Liver (tissue), 9 donors: ENCODE data around the gene HOXD8. TPM values are rescaled to one million over a fixed set of nuclear protein-coding genes. Genes with fewer than 3 reads are reported as not detected.

Experiments
- DNase-seq: peaks from one replicate; pipeline ENCODE4 v3.0.0-alpha.2; 2017; ENCODE audit warnings: low spot score
- H3K27ac ChIP-seq, 2 donors: one replicate each; pipeline ENCODE4 v1.7.0; 2013; ENCODE audit warnings: inconsistent platforms in 2 of 2, low read length in 2 of 2, control low read depth in 1 of 2, low read depth in 1 of 2, mild to moderate bottlenecking in 1 of 2
- H3K27me3 ChIP-seq, 4 donors: one replicate each; pipeline versions ENCODE4 v1.6.1 to v1.7.0; 2013; ENCODE audit warnings: low read length in 3 of 4, inconsistent platforms in 1 of 4, mild to moderate bottlenecking in 1 of 4, moderate library complexity in 1 of 4; ENCODE audit not compliant: control insufficient read depth in 4 of 4, insufficient read depth in 4 of 4
- H3K36me3 ChIP-seq, 4 donors: one replicate each; pipeline versions ENCODE4 v1.6.1 to v1.7.0; 2013; ENCODE audit warnings: low read length in 3 of 4, mild to moderate bottlenecking in 3 of 4, low read depth in 1 of 4, moderate library complexity in 1 of 4; ENCODE audit not compliant: control insufficient read depth in 4 of 4, insufficient read depth in 3 of 4
- H3K4me1 ChIP-seq, 4 donors: one replicate each; pipeline versions ENCODE4 v1.6.1 to v1.7.0; 2013; ENCODE audit warnings: low read length in 3 of 4, mild to moderate bottlenecking in 3 of 4, moderate library complexity in 1 of 4; ENCODE audit not compliant: control insufficient read depth in 4 of 4, insufficient read depth in 4 of 4
- H3K4me3 ChIP-seq, 3 donors: one replicate each; pipeline versions ENCODE4 v1.6.1 to v1.7.0; 2013; ENCODE audit warnings: low read length in 3 of 3, control low read depth in 1 of 3, low read depth in 1 of 3, mild to moderate bottlenecking in 1 of 3
- H3K9ac ChIP-seq, 2 donors: one replicate each; pipeline ENCODE4 v1.7.0; 2013; ENCODE audit warnings: low read length in 2 of 2, mild to moderate bottlenecking in 2 of 2, moderate library complexity in 2 of 2, control low read depth in 1 of 2, low read depth in 1 of 2
- H3K9me3 ChIP-seq, 4 donors: one replicate each; pipeline versions ENCODE4 v1.6.1 to v1.7.0; 2013; ENCODE audit warnings: low read length in 3 of 4; ENCODE audit not compliant: control insufficient read depth in 4 of 4
- ATF3 ChIP-seq: IDR thresholded peaks from 2 replicates; pipeline ENCODE4 v1.6.1; 2016; ENCODE audit warnings: antibody characterized with exemption
- CTCF ChIP-seq: fragments of 150-350 bp; IDR thresholded peaks from 2 replicates; pipeline ENCODE4 v1.5.1; 2017; ENCODE audit warnings: improper control_type of control experiment, low read depth, low read length; ENCODE audit not compliant: missing input control
- EGR1 ChIP-seq, 2 donors: IDR thresholded peaks; 2 replicates each; pipeline ENCODE4 v1.6.1; 2016 to 2018; ENCODE audit warnings: antibody characterized with exemption in 2 of 2, low read depth in 2 of 2
- FOXA1 ChIP-seq: IDR thresholded peaks from 2 replicates; pipeline ENCODE4 v1.6.1; 2016; ENCODE audit warnings: antibody characterized with exemption
- FOXA2 ChIP-seq: IDR thresholded peaks from 2 replicates; pipeline ENCODE4 v1.6.1; 2016; ENCODE audit warnings: antibody characterized with exemption
- GABPA ChIP-seq, 2 donors: IDR thresholded peaks in 1 of 2; conservative IDR thresholded peaks in 1 of 2; 2 replicates each; pipeline ENCODE4 v1.6.1; 2016; ENCODE audit warnings: antibody characterized with exemption in 2 of 2, mild to moderate bottlenecking in 1 of 2, moderate library complexity in 1 of 2
- HNF4A ChIP-seq, 2 donors: conservative IDR thresholded peaks; 2 replicates each; pipeline ENCODE4 v1.6.1; 2016; ENCODE audit warnings: antibody characterized with exemption in 2 of 2, mild to moderate bottlenecking in 2 of 2
- NR2F2 ChIP-seq: IDR thresholded peaks from 2 replicates; pipeline ENCODE4 v1.6.1; 2016; ENCODE audit warnings: antibody characterized with exemption
- RAD21 ChIP-seq, 2 donors: IDR thresholded peaks; 2 replicates each; pipeline ENCODE4 v1.6.1; 2016; ENCODE audit warnings: antibody characterized with exemption in 2 of 2, mild to moderate bottlenecking in 2 of 2
- SP1 ChIP-seq: IDR thresholded peaks from 2 replicates; pipeline ENCODE4 v1.6.1; 2018; ENCODE audit warnings: antibody characterized with exemption, mild to moderate bottlenecking
- TAF1 ChIP-seq: conservative IDR thresholded peaks from 2 replicates; pipeline ENCODE4 v1.6.1; 2016; ENCODE audit warnings: antibody characterized with exemption, mild to moderate bottlenecking
- YY1 ChIP-seq: IDR thresholded peaks from 2 replicates; pipeline ENCODE4 v1.6.1; 2016; ENCODE audit warnings: antibody characterized with exemption, mild to moderate bottlenecking
- ZBTB33 ChIP-seq: IDR thresholded peaks from 2 replicates; pipeline ENCODE4 v1.6.1; 2016; ENCODE audit warnings: antibody characterized with exemption
- WGBS: extraction: QIAGEN DNeasy Blood & Tissue Kit; methylation state at CpG from one replicate; pipeline ENCODE4 v1.1.7; 2013; 5-methylcytosine and 5-hydroxymethylcytosine counted together
- polyA plus RNA-seq, 2 donors: library from polyadenylated mRNA; stranded (reverse) in 1 of 2; unstranded in 1 of 2; fragments of 200-250 nt in 1 of 2; fragments of >200 nt in 1 of 2; fragmentation: Nextera tagmentation in 1 of 2; extraction: Ambion mirVana in 1 of 2; gene quantifications; one replicate each; pipeline versions ENCODE4 v1.2.1 to v1.2.3, GENCODE V29; 2013 to 2015
- total RNA-seq, 2 donors: library from RNA; depleted of rRNA; stranded (reverse); fragments of >200 nt; gene quantifications; one replicate each; pipeline ENCODE4 v1.2.3, GENCODE V29; 2014
- TF ChIP-seq, protein P1 (sequence below): IDR thresholded peaks from 2 replicates; pipeline ENCODE4 v1.6.1; 2016; ENCODE audit warnings: antibody characterized with exemption, mild to moderate bottlenecking
- donor health status: healthy.
- donor health status: healthy.
- donor health status: healthy.
- donor health status: healthy.
- donor health status: healthy.

The HOXD8 gene
- total and polyA plus RNA-seq, 4 donors, result 0.06 to 0.19 (median 0.08) TPM; not detected in 1

GRCh38 chr2:176121190-176122051 lies 8.1 kb upstream of the HOXD8 start:
- H3K4me1 ChIP-seq, result peaks cover 4 to 10% (median 9%) of the 10 kb centered on the region in 4 donors
- H3K27ac ChIP-seq, result no peak overlapping the region
- WGBS, result 15% methylated on average over 53 of the region's 53 CpGs
- TF ChIP-seq SP1, result no peak
- TF ChIP-seq CTCF, result no peak
- no peak for TF ChIP-seq FOXA2
- no peak for TF ChIP-seq YY1
- TF ChIP-seq FOXA1, result no peak
- TF ChIP-seq ZBTB33, result no peak
- no peak for TF ChIP-seq HNF4A (conservative IDR thresholded peaks at IDR 0.05)
- TF ChIP-seq TAF1, result no peak
- no peak for TF ChIP-seq ATF3
- TF ChIP-seq, protein P1, sequence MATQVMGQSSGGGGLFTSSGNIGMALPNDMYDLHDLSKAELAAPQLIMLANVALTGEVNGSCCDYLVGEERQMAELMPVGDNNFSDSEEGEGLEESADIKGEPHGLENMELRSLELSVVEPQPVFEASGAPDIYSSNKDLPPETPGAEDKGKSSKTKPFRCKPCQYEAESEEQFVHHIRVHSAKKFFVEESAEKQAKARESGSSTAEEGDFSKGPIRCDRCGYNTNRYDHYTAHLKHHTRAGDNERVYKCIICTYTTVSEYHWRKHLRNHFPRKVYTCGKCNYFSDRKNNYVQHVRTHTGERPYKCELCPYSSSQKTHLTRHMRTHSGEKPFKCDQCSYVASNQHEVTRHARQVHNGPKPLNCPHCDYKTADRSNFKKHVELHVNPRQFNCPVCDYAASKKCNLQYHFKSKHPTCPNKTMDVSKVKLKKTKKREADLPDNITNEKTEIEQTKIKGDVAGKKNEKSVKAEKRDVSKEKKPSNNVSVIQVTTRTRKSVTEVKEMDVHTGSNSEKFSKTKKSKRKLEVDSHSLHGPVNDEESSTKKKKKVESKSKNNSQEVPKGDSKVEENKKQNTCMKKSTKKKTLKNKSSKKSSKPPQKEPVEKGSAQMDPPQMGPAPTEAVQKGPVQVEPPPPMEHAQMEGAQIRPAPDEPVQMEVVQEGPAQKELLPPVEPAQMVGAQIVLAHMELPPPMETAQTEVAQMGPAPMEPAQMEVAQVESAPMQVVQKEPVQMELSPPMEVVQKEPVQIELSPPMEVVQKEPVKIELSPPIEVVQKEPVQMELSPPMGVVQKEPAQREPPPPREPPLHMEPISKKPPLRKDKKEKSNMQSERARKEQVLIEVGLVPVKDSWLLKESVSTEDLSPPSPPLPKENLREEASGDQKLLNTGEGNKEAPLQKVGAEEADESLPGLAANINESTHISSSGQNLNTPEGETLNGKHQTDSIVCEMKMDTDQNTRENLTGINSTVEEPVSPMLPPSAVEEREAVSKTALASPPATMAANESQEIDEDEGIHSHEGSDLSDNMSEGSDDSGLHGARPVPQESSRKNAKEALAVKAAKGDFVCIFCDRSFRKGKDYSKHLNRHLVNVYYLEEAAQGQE, result no peak
- TF ChIP-seq NR2F2, result no peak
- no peak for TF ChIP-seq RAD21 (IDR thresholded peaks at IDR 0.05)
- no peak for TF ChIP-seq EGR1 (IDR thresholded peaks at IDR 0.05; ENCODE audit: low read depth in 2 of 2)
- TF ChIP-seq GABPA (IDR thresholded peaks at IDR 0.05 in 1 of 2, conservative IDR thresholded peaks at IDR 0.05 in 1 of 2), result no peak
- no peak overlapping the region for H3K4me3 ChIP-seq
- H3K9me3 ChIP-seq, result peaks cover 0 to 7% (median under 1%) of the 10 kb centered on the region in 4 donors
- H3K36me3 ChIP-seq, result no peaks in the 10 kb centered on the region
- no peak for DNase-seq
- peaks cover 21 to 48% (median 35%) of the 10 kb centered on the region in 4 donors for H3K27me3 ChIP-seq
- H3K9ac ChIP-seq, result no peak overlapping the region
